ENCODE measurements around the gene SAP130.

- TF ChIP-seq CTCF (IDR thresholded peaks at IDR 0.05; ENCODE audit: low read depth, low read length, missing input control): no peak
- no peak for TF ChIP-seq RXRA (IDR thresholded peaks at IDR 0.05)
- TF ChIP-seq YY1 (IDR thresholded peaks at IDR 0.05): no peak
- no peak for TF ChIP-seq TAF1 (conservative IDR thresholded peaks at IDR 0.05)
- TF ChIP-seq, protein P1, sequence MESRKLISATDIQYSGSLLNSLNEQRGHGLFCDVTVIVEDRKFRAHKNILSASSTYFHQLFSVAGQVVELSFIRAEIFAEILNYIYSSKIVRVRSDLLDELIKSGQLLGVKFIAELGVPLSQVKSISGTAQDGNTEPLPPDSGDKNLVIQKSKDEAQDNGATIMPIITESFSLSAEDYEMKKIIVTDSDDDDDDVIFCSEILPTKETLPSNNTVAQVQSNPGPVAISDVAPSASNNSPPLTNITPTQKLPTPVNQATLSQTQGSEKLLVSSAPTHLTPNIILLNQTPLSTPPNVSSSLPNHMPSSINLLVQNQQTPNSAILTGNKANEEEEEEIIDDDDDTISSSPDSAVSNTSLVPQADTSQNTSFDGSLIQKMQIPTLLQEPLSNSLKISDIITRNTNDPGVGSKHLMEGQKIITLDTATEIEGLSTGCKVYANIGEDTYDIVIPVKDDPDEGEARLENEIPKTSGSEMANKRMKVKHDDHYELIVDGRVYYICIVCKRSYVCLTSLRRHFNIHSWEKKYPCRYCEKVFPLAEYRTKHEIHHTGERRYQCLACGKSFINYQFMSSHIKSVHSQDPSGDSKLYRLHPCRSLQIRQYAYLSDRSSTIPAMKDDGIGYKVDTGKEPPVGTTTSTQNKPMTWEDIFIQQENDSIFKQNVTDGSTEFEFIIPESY (IDR thresholded peaks at IDR 0.05): no peak
- TF ChIP-seq RAD21 (IDR thresholded peaks at IDR 0.05): no peak
Measured at GRCh38 chr2:127940641-127941040, 87.2 kb downstream of the SAP130 start.
